ENCODE data around the gene ZNF32. TPM values are rescaled to one million over a fixed set of nuclear protein-coding genes. Genes with fewer than 3 reads are reported as not detected.
A peak's percentile ranks its signal among the peaks of the same experiment; 100 is the strongest.

The ZNF32 gene
- total RNA-seq: 10 to 100 TPM; 26.0 to 26.9 TPM

- peaks cover 30% of the 10 kb centered on the region for H3K9me3 Mint-ChIP-seq
- H3K27ac Mint-ChIP-seq: peak within 1 kb of the TSS; percentile 86
- H3K4me3 Mint-ChIP-seq: peak within 1 kb of the TSS; percentile 88
- H3K36me3 Mint-ChIP-seq: peaks cover 40% of the 10 kb centered on the region
- POLR2A ChIA-PET: interaction anchor here (0.7 to 2.2 kb wide), 4 partner anchors 40 to 1319 kb away, joined by 3 to 7 read pairs (median 4); partner anchors contain the start of gene ZNF239
- ATAC-seq (ENCODE audit: low read depth) (peak; percentile 97), DNase-seq (peak; percentile 86)
- H3K27me3 Mint-ChIP-seq: peaks cover 9% of the 10 kb centered on the region
- peaks cover 18% of the 10 kb centered on the region for H3K4me1 Mint-ChIP-seq
Measured at GRCh38 chr10:43648398-43649184, at the start of gene ZNF32. ZNF32 (minus strand) TSS chr10:43648881; CDS start chr10:43646133, 2,748 bp downstream.

GRCh38 chr10:43698156-43698555 lies 49.5 kb upstream of the ZNF32 start:
- H3K4me1 Mint-ChIP-seq: peaks cover 1% of the 10 kb centered on the region
- H3K36me3 Mint-ChIP-seq: no peaks in the 10 kb centered on the region
- no peak overlapping the region for H3K4me3 Mint-ChIP-seq
- H3K27me3 Mint-ChIP-seq: peaks cover 12% of the 10 kb centered on the region
- no peaks in the 10 kb centered on the region for H3K9me3 Mint-ChIP-seq
- DNase-seq (no peak), ATAC-seq (ENCODE audit: low read depth) (no peak)
- H3K27ac Mint-ChIP-seq: no peak overlapping the region
- POLR2A ChIA-PET: no interaction called here

GRCh38 chr10:43696909-43697483 lies 48.3 kb upstream of the ZNF32 start:
- Mint-ChIP-seq H3K9me3 (no peaks in the 10 kb centered on the region), H3K4me3 (no peak overlapping the region), H3K4me1 (peaks cover 1% of the 10 kb centered on the region), H3K27me3 (peaks cover 22% of the 10 kb centered on the region), H3K27ac (no peak overlapping the region), H3K36me3 (no peaks in the 10 kb centered on the region)
- ATAC-seq (ENCODE audit: low read depth) (no peak), DNase-seq (no peak)
- POLR2A ChIA-PET: no interaction called here

- H3K36me3 Mint-ChIP-seq: no peaks in the 10 kb centered on the region
- H3K9me3 Mint-ChIP-seq: no peaks in the 10 kb centered on the region
- peaks cover 33% of the 10 kb centered on the region for H3K27me3 Mint-ChIP-seq
- no peak overlapping the region for H3K4me3 Mint-ChIP-seq
- POLR2A ChIA-PET: no interaction called here
- H3K27ac Mint-ChIP-seq: no peak overlapping the region
- ATAC-seq (ENCODE audit: low read depth): no peak
- H3K4me1 Mint-ChIP-seq: peaks cover 4% of the 10 kb centered on the region
- DNase-seq: no peak
Measured at GRCh38 chr10:43695730-43696129, 47.0 kb upstream of the ZNF32 start.

GRCh38 chr10:43695321-43695720 lies 46.6 kb upstream of the ZNF32 start:
- no peak overlapping the region for H3K4me3 Mint-ChIP-seq
- H3K4me1 Mint-ChIP-seq: peaks cover 4% of the 10 kb centered on the region
- peaks cover 33% of the 10 kb centered on the region for H3K27me3 Mint-ChIP-seq
- POLR2A ChIA-PET: no interaction called here
- ATAC-seq (ENCODE audit: low read depth) (no peak), DNase-seq (no peak)
- H3K9me3 Mint-ChIP-seq: no peaks in the 10 kb centered on the region
- H3K27ac Mint-ChIP-seq: no peak overlapping the region
- H3K36me3 Mint-ChIP-seq: no peaks in the 10 kb centered on the region

GRCh38 chr10:43694526-43694925 lies 45.8 kb upstream of the ZNF32 start:
- no peak for ATAC-seq (ENCODE audit: low read depth)
- no peak overlapping the region for H3K27ac Mint-ChIP-seq
- POLR2A ChIA-PET: no interaction called here
- H3K4me1 Mint-ChIP-seq: peaks cover 7% of the 10 kb centered on the region
- no peaks in the 10 kb centered on the region for H3K36me3 Mint-ChIP-seq
- H3K27me3 Mint-ChIP-seq: peaks cover 31% of the 10 kb centered on the region
- H3K9me3 Mint-ChIP-seq: no peaks in the 10 kb centered on the region
- no peak overlapping the region for H3K4me3 Mint-ChIP-seq
- DNase-seq: no peak

GRCh38 chr10:43693602-43694001 lies 44.9 kb upstream of the ZNF32 start:
- H3K27ac Mint-ChIP-seq: no peak overlapping the region
- peaks cover 9% of the 10 kb centered on the region for H3K4me1 Mint-ChIP-seq
- DNase-seq (no peak), ATAC-seq (ENCODE audit: low read depth) (no peak)
- peaks cover 34% of the 10 kb centered on the region for H3K27me3 Mint-ChIP-seq
- POLR2A ChIA-PET: no interaction called here
- H3K4me3 Mint-ChIP-seq: no peak overlapping the region
- H3K36me3 Mint-ChIP-seq: no peaks in the 10 kb centered on the region
- H3K9me3 Mint-ChIP-seq: no peaks in the 10 kb centered on the region

GRCh38 chr10:43692051-43692825 lies 43.6 kb upstream of the ZNF32 start:
- ATAC-seq (ENCODE audit: low read depth) (no peak), DNase-seq (no peak)
- Mint-ChIP-seq H3K4me1 (peaks cover 8% of the 10 kb centered on the region), H3K9me3 (no peaks in the 10 kb centered on the region), H3K4me3 (no peak overlapping the region), H3K36me3 (no peaks in the 10 kb centered on the region), H3K27ac (no peak overlapping the region), H3K27me3 (peaks cover 38% of the 10 kb centered on the region)
- POLR2A ChIA-PET: no interaction called here

GRCh38 chr10:43691485-43691884 lies 42.8 kb upstream of the ZNF32 start:
- POLR2A ChIA-PET: no interaction called here
- peaks cover 38% of the 10 kb centered on the region for H3K27me3 Mint-ChIP-seq
- H3K4me1 Mint-ChIP-seq: peaks cover 8% of the 10 kb centered on the region
- no peak overlapping the region for H3K27ac Mint-ChIP-seq
- no peaks in the 10 kb centered on the region for H3K9me3 Mint-ChIP-seq
- DNase-seq: no peak
- H3K36me3 Mint-ChIP-seq: no peaks in the 10 kb centered on the region
- H3K4me3 Mint-ChIP-seq: no peak overlapping the region
- ATAC-seq (ENCODE audit: low read depth): no peak

GRCh38 chr10:43689955-43690771 lies 41.5 kb upstream of the ZNF32 start:
- ATAC-seq (ENCODE audit: low read depth): peak; percentile 99

GRCh38 chr10:43689618-43689954 lies 40.9 kb upstream of the ZNF32 start:
- peaks cover 36% of the 10 kb centered on the region for H3K27me3 Mint-ChIP-seq
- H3K36me3 Mint-ChIP-seq: no peaks in the 10 kb centered on the region
- POLR2A ChIA-PET: interaction anchor here (1.2 to 1.6 kb wide), 3 partner anchors 95 to 340 kb away, joined by 3 to 8 read pairs (median 6); no protein-coding TSS in a partner anchor

More at GRCh38 chr10:43689955-43690771, 41.5 kb upstream of the ZNF32 start:
- peak overlapping the region; percentile 80 for H3K27ac Mint-ChIP-seq
- peaks cover 8% of the 10 kb centered on the region for H3K4me1 Mint-ChIP-seq
- H3K4me3 Mint-ChIP-seq: peak overlapping the region; percentile 87
- no peaks in the 10 kb centered on the region for H3K36me3 Mint-ChIP-seq
- DNase-seq: peak; percentile 98
- peaks cover 38% of the 10 kb centered on the region for H3K27me3 Mint-ChIP-seq
- no peaks in the 10 kb centered on the region for H3K9me3 Mint-ChIP-seq
- POLR2A ChIA-PET: interaction anchor here (0.6 to 1.6 kb wide), 4 partner anchors 95 to 340 kb away, joined by 3 to 8 read pairs (median 4); no protein-coding TSS in a partner anchor

GRCh38 chr10:43689007-43689491 lies 40.4 kb upstream of the ZNF32 start:
- no peaks in the 10 kb centered on the region for H3K36me3 Mint-ChIP-seq
- H3K27me3 Mint-ChIP-seq: peaks cover 35% of the 10 kb centered on the region
- peaks cover 8% of the 10 kb centered on the region for H3K4me1 Mint-ChIP-seq
- H3K27ac Mint-ChIP-seq: peak overlapping the region; percentile 80
- peak overlapping the region; percentile 87 for H3K4me3 Mint-ChIP-seq
- no peaks in the 10 kb centered on the region for H3K9me3 Mint-ChIP-seq
- no peak for ATAC-seq (ENCODE audit: low read depth)
- POLR2A ChIA-PET: interaction anchor here (0.6 to 1.3 kb wide), 2 partner anchors 341 to 623 kb away, joined by 3 to 6 read pairs; no protein-coding TSS in a partner anchor
- no peak for DNase-seq

More at GRCh38 chr10:43689618-43689954, 40.9 kb upstream of the ZNF32 start:
- ATAC-seq (ENCODE audit: low read depth) (peak; percentile 59), DNase-seq (peak; percentile 72)
- Mint-ChIP-seq H3K4me3 (peak overlapping the region; percentile 87), H3K27ac (peak overlapping the region; percentile 80), H3K4me1 (peaks cover 8% of the 10 kb centered on the region), H3K9me3 (no peaks in the 10 kb centered on the region)

All from activated naive CD8-positive, alpha-beta T cell treated with anti-CD3 and anti-CD28 coated beads, Interleukin-2, amount 10 ng/mL, durations not matched to agents 7 days and 5 days (primary cell).